Measurements from ENCODE around the gene PTPRQ. TPM values are rescaled to one million over a fixed set of nuclear protein-coding genes. Genes with fewer than 3 reads are reported as not detected.

The PTPRQ gene
- total RNA-seq, 4 donors from 2014 or later = 1.8 to 12.8 (median 3.4) TPM

DNA sequence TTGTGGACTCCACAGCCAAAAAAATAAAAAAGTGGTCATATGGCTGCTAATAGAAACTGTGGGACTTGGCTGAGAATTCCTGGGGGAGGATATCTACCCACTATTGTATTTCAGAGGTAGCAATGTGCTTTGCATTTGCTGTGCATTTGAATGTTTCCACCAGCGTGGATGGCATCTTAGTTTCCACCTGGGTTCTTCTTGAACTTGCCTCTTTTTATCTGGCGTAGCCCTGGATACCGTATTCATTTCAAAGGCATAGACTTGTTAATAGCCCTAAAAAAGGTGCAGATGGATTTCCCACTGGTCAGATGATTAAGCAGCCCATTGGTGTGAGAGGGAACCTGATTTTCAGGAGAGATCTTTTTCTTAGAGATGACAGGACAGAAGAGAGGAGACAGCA lies 270.8 kb downstream of the PTPRQ start:
- no peak overlapping the region for H3K4me3 ChIP-seq
- H3K27ac ChIP-seq = no peak overlapping the region
- TF ChIP-seq, protein P1, sequence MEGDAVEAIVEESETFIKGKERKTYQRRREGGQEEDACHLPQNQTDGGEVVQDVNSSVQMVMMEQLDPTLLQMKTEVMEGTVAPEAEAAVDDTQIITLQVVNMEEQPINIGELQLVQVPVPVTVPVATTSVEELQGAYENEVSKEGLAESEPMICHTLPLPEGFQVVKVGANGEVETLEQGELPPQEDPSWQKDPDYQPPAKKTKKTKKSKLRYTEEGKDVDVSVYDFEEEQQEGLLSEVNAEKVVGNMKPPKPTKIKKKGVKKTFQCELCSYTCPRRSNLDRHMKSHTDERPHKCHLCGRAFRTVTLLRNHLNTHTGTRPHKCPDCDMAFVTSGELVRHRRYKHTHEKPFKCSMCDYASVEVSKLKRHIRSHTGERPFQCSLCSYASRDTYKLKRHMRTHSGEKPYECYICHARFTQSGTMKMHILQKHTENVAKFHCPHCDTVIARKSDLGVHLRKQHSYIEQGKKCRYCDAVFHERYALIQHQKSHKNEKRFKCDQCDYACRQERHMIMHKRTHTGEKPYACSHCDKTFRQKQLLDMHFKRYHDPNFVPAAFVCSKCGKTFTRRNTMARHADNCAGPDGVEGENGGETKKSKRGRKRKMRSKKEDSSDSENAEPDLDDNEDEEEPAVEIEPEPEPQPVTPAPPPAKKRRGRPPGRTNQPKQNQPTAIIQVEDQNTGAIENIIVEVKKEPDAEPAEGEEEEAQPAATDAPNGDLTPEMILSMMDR (IDR thresholded peaks at IDR 0.05) = no peak
- TF ChIP-seq EP300 (IDR thresholded peaks at IDR 0.05) = no peak
- TF ChIP-seq POLR2A (IDR thresholded peaks at IDR 0.05) = no peak
- peaks cover 0 to 36% of the 10 kb centered on the region in 2 donors for H3K27me3 ChIP-seq
- no peaks in the 10 kb centered on the region for H3K9me3 ChIP-seq
- H3K4me1 ChIP-seq = no peaks in the 10 kb centered on the region
- 55 to 72% methylated on average over 3 of the region's 3 CpGs for WGBS, 2 donors
- H3K36me3 ChIP-seq = no peaks in the 10 kb centered on the region
- no peak for DNase-seq (ENCODE audit: low spot score in 2 of 2)

DNA sequence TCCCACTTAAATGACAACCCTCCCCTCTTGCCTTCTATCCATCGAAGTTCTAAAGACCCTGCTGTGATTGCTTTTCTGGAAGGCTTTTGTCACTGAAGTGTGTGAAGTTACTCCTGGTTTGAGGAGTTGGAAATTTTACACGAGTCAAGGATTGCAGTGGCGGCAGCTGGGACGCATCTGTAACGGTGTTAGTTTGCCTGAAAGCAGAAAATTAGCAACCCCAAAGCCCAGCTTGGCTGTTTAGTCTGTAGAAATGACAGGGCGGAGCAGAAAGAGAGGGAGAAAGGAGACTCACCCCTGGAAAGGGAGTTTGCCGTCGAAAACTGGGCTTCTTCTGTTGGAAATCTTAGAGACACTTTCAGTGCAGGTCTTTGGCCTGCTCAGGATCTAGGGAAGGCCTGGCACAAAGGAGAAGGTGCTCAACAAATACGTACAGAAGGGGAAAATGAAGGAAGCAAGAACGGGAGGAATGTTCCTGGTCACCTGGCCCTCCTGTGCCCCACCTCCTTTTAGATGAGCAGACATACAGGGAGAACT lies 271.7 kb downstream of the PTPRQ start:
- no peak overlapping the region for H3K4me3 ChIP-seq
- no peaks in the 10 kb centered on the region for H3K36me3 ChIP-seq
- TF ChIP-seq POLR2A (IDR thresholded peaks at IDR 0.05) = no peak
- TF ChIP-seq, protein P1 (IDR thresholded peaks at IDR 0.05) = no peak
- no peak for TF ChIP-seq EP300 (IDR thresholded peaks at IDR 0.05)
- no peak overlapping the region for H3K27ac ChIP-seq
- 45 to 60% methylated on average over 10 of the region's 10 CpGs for WGBS, 2 donors
- peaks cover 0 to 36% of the 10 kb centered on the region in 2 donors for H3K27me3 ChIP-seq
- H3K9me3 ChIP-seq = no peaks in the 10 kb centered on the region
- no peaks in the 10 kb centered on the region for H3K4me1 ChIP-seq
- DNase-seq (ENCODE audit: low spot score in 2 of 2) = no peak

DNA sequence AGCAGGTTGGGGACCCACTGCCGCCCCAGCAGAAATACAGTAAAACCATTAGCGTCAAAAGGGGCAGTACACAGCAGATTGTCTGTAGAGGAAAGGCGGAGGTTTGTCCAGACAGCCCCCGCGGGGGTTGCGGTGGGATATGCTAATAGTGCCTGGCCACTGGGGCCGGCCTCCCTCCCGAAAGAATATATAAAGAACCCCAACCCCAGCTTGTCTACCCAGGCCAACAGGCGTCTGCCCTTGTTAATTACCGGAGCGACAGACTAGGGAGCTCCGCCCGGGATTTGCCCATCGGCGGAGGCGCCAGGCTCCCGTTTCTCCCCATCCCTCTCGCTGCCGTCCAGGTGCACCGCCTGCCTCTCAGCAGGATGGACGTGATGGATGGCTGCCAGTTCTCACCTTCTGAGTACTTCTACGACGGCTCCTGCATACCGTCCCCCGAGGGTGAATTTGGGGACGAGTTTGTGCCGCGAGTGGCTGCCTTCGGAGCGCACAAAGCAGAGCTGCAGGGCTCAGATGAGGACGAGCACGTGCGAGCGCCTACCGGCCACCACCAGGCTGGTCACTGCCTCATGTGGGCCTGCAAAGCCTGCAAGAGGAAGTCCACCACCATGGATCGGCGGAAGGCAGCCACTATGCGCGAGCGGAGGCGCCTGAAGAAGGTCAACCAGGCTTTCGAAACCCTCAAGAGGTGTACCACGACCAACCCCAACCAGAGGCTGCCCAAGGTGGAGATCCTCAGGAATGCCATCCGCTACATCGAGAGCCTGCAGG lies 272.8 kb downstream of the PTPRQ start, which contains the start of gene MYF5:
TSS of gene MYF5 (plus strand) at position 217 of the 774 bp plus-strand sequence. CDS start at position 369, 152 bp downstream.
- Histone ChIP-seq H3K4me1 (no peaks in the 10 kb centered on the region), H3K27me3 (peaks cover 0 to 32% of the 10 kb centered on the region in 2 donors), H3K4me3 (no peak within 1 kb of the TSS), H3K27ac (no peak within 1 kb of the TSS), H3K36me3 (no peaks in the 10 kb centered on the region), H3K9me3 (no peaks in the 10 kb centered on the region)
- TF ChIP-seq POLR2A (IDR thresholded peaks at IDR 0.05) = no peak
- TF ChIP-seq, protein P1 (IDR thresholded peaks at IDR 0.05) = no peak
- TF ChIP-seq EP300 (IDR thresholded peaks at IDR 0.05) = no peak
- DNase-seq (ENCODE audit: low spot score in 2 of 2) = no peak
- 34 to 49% methylated on average over 28 to 45 of the region's 45 CpGs for WGBS, 2 donors

DNA sequence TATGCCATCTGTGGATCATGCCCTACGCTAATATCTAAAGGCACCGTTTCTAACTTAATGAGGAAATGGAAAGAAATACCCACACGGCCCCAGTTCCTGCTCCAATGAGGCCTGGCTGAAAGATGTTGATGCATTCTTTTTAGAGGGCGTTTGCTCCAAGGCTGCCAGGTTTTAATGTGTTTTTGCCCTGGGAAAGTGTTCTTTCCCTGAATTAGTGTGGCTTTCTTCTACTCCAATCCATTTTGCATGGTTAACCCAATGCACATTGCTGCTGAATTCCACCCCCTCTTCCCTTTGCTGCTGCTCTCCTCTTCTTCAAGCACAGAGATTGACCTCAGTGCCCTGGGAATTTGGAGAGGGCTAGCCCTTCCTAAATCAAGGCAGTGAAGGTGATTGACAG lies 273.8 kb downstream of the PTPRQ start:
- no peaks in the 10 kb centered on the region for H3K36me3 ChIP-seq
- no peak for DNase-seq (ENCODE audit: low spot score in 2 of 2)
- no peaks in the 10 kb centered on the region for H3K9me3 ChIP-seq
- no peak overlapping the region for H3K4me3 ChIP-seq
- no peak for TF ChIP-seq POLR2A (IDR thresholded peaks at IDR 0.05)
- TF ChIP-seq EP300 (IDR thresholded peaks at IDR 0.05) = no peak
- TF ChIP-seq, protein P1 (IDR thresholded peaks at IDR 0.05) = no peak
- H3K4me1 ChIP-seq = no peaks in the 10 kb centered on the region
- peaks cover 0 to 32% of the 10 kb centered on the region in 2 donors for H3K27me3 ChIP-seq
- no peak overlapping the region for H3K27ac ChIP-seq
- 68 to 76% methylated on average over 4 of the region's 4 CpGs for WGBS, 2 donors

DNA sequence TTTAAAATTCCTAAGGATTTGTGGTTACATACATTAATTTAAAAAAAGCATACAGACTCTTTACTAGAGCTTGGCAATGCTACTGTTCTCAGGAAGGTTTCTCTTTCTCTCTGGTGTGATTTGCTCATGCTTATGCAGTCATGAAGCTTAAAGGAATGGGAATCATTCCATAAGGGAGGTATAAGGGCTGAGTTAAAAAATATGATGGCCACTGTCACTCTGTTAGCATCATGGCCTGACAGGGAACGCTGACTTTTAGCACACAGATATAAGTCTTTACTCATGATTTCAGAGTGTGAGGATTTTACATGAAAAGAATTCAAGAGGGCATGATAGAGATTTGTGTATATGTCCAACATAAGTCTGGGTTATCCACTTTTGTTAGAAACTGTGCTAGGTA lies 276.5 kb downstream of the PTPRQ start:
- no peak overlapping the region for H3K27ac ChIP-seq
- H3K4me1 ChIP-seq = no peaks in the 10 kb centered on the region
- WGBS, 2 donors = 94 to 97% methylated on average over 1 of the region's 1 CpG
- TF ChIP-seq, protein P1 (IDR thresholded peaks at IDR 0.05) = no peak
- no peak for TF ChIP-seq POLR2A (IDR thresholded peaks at IDR 0.05)
- no peak for TF ChIP-seq EP300 (IDR thresholded peaks at IDR 0.05)
- DNase-seq (ENCODE audit: low spot score in 2 of 2) = no peak
- H3K36me3 ChIP-seq = no peaks in the 10 kb centered on the region
- no peaks in the 10 kb centered on the region for H3K9me3 ChIP-seq
- H3K4me3 ChIP-seq = no peak overlapping the region
- H3K27me3 ChIP-seq = peaks cover 0 to 17% of the 10 kb centered on the region in 2 donors

Data from tibial nerve (tissue), 4 donors.